H54 (cell line): ENCODE results near the gene NFATC2.
A peak's percentile ranks its signal among the peaks of the same experiment; 100 is the strongest.

Experiments used
- DNase-seq: peaks from one replicate; pipeline ENCODE4 v3.0.0; 2011; ENCODE audit warnings: low spot score, mixed read lengths; ENCODE audit not compliant: insufficient read length
- FAIRE-seq: peaks from 3 replicates; lab custom pipeline; 2011; peaks lifted over from hg19 to GRCh38; lab: Jason Lieb, UNC
- POLR2A ChIP-seq: IDR thresholded peaks from 2 replicates; pipeline ENCODE4 v1.6.1; 2011; ENCODE audit warnings: low read depth, mild to moderate bottlenecking, low read length

NFATC2 gene

DNA sequence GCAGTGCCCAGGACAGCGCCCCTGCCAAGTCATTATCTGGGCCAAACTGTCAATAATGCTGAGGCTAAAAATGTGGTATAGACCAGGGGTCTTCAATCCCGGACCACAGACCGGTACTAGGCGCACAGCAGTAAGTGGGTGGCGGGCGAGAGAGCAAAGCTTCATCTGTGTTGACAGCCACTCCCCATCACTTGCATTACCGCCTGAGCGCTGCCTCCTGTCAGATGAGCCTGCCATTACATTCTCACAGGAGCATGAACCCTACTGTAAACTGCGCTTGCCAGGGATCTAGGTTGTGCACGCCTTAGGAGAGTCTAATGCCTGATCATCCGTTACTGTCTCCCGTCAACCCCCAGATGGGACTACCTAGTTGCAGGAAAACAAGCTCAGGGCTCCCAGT, 91.0 kb downstream of the NFATC2 start:
- DNase-seq (no peak), FAIRE-seq (no peak)
- no peak for TF ChIP-seq POLR2A

DNA sequence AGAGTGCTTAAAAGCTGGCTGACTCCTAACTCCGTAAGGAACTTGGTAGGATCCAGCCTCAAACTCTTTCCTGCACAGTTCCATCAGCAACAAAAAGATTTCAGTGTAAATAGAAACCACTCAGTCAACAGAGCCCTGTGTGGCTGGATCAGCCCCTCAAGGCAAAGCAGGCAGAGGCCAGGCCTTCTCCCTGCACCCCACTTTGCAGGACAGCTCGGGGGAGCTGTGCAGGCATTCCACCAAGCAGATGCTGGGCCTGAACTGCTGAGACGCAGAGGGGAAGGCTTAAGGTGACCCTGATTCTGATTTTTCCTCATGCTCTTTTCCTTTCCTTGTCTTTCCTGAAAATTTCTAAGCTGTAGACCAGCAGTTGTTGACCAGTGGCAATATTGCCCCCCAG, 91.5 kb downstream of the NFATC2 start:
- TF ChIP-seq POLR2A, result no peak
- DNase-seq (no peak), FAIRE-seq (no peak)

DNA sequence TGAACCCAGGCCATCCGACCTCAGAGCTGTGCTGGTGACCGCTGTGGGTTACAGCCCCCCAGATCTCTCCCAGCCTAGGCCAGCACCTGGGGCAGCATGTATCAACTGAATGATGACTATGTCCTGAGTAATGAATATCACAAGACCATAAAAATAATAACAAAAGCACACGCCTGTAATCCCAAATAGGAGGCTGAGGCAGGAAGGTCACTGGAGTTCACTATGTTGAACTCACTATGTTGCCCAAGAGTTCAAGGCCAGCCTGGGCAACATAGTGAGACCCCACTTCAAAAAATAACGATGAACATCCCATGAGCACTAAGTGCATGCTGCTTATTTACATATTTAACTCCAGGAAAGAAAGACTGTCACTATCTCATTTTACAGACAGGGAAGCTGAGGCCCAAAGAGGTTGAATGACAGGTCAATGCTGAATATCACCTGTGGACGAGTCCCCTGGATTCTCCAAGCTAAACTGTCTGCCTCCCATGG, 92.3 kb downstream of the NFATC2 start:
- no peak for FAIRE-seq
- DNase-seq, result no peak
- no peak for TF ChIP-seq POLR2A

DNA sequence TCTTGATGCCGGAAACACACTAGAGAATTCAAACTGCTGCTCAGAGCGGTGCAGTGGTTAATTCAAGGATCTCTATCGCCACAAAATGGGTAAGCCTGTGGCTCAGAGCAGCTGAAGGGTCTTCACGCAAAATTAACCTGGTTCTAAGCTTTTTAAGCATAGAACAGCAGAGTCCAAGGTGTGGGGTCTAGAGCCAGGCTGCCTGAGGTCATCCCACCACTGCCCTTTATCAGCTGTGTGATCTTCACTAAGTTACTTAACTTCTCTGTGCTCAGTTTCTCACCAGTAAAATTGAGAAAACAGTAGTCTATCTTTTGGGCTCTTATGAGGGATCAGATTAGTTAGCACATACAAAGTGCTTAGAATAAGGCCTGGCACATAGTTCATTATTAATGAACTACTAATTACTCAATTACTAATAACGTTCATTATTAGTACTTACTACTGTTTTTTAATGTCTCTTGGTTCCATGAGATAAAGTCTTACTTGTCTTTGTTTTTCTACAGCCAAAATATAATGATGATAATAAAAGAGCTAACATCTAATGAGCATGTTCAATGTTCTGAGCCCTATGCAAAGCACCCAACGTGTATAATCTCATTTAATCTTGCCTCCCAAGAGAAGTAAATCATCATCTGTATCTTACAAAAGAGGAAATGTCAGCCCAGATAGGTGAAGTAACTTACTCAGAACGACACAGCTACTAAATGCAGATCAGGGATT, 92.9 kb downstream of the NFATC2 start:
- FAIRE-seq, result no peak
- no peak for TF ChIP-seq POLR2A
- no peak for DNase-seq

DNA sequence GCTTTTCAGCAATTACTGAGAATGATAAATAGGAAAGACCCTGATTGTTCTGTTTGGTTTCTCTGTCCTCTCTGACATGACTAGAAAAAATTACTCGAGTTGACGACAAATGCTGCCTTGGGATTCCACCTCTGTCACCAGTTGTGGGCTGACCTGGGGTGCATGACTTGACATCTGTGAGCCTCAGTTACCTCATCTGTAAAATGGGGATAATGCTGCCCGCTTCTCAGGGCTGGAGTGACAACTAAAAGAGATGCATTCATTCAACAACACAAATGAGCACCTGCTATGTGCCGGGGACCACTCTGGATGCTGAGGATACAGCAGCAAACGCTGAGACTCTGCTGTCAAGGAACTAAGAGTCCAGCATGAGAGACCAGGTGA, 94.8 kb downstream of the NFATC2 start:
- FAIRE-seq, result no peak
- TF ChIP-seq POLR2A, result no peak
- DNase-seq, result no peak

DNA sequence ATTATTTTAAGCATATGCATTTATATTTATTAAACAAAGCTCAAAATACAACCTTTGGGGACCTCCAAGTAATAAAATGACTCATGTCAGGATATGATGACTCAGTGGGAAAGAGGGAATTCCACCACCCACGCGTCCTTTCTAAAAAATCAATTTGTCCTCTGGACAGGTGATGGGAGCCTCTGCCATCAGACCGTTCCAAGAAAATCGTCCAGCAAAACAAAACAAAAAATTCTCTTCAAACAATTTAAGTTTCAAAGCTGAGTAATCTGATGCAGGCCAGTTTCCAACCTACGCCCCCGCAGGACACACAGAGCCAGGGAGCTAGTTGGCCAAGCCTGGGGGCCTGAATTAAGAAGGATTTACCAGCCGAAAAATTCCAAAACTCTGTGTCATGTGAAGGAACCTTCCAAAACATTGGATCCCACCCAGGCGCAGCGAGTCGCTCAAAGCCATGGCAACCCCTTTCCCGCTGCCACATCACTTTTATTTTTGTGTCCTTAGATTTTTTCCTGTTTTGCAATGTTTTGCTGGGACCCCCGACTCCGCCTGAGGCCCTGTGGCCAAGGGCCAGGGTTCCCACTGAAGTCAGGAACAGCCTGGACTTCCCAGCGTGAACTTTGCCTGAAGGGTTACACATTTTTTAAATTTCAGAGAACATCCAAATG, 95.3 kb downstream of the NFATC2 start:
- TF ChIP-seq POLR2A, result no peak
- peak; percentile 67 for DNase-seq
- no peak for FAIRE-seq

DNA sequence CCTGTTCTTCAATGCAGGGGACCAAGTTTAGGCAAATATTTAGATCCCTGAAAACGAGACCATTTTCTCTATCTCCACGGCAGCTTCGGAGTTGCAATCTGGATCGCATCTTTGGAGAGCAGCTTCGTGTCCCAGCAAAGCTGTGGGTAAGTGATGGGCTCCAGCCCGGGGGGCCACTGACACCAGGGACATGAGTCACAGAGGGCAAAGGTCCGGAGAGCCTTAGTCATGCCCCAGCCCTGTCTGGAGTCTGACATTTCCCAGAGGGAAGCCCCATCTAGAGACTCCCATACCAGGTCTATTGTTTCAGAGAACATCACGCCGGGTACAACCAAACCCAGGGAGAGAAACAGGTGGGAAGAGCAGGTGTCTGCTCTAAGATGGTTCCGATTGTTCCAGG, 95.9 kb downstream of the NFATC2 start:
- no peak for TF ChIP-seq POLR2A
- DNase-seq (peak; percentile 86), FAIRE-seq (no peak)

DNA sequence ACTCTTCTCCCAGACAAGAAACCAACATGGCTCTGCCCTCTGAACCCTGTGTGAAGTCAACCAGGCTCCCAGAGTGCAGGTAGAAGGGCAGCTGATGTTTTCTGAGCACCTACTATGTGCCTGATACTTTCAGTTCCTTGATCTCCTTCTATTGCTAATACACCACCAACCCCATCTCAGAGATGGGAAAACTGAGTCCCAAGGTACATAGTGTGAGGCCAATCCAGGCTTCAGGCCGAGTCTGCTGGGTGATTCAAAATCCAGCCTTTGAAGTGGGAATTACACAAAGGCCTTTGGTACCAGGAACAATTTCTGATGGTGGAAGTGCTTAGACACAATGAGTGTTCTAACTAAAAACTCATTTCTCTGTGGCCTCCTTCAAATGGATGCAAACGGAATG, 96.3 kb downstream of the NFATC2 start:
- TF ChIP-seq POLR2A, result no peak
- DNase-seq (no peak), FAIRE-seq (no peak)

DNA sequence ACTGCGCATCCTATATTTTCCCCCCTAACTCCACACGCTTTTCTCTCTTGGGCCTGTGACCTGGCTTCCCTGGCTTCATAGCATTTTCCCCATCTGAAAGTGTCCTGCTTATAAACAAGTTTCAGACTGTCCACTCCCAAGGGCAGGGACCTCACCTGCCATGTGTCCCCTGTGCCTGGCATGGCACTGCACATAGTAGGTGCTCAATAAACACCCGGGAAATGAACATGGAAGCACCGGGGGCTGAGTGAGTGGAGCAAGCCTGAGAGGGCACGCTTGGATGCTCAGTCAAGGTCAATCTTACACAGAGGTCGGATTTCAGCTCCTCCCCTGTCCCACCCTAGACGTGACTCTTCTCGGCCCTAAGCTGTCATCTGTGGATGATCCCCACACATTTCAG, 96.9 kb downstream of the NFATC2 start:
- FAIRE-seq (no peak), DNase-seq (no peak)
- TF ChIP-seq POLR2A, result no peak

DNA sequence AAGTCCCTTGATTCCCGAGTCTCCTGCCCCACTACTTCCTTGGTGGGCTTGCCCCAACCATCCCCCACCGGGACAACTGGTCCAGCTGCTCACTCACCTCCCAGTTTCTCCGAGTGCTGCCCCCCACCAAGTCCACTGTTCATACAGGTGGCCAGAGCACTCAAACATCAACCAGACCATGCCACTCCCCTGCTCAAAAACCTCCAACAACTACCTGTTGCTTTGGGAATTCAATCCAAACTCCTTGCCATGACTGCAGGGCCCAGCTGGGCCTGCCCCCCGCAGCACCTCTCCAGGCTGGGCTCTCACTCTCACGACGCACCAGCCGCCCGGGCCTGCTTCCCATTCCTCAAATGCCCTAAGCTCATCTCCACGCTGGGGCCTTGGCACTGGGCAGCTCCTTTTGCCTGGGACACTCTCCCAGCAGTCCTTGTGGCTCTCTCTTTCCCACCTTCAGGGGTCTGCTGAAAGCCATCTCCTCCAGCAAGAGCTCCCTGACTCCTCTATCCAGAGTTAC, 97.5 kb downstream of the NFATC2 start:
- TF ChIP-seq POLR2A, result no peak
- FAIRE-seq (no peak), DNase-seq (no peak)

DNA sequence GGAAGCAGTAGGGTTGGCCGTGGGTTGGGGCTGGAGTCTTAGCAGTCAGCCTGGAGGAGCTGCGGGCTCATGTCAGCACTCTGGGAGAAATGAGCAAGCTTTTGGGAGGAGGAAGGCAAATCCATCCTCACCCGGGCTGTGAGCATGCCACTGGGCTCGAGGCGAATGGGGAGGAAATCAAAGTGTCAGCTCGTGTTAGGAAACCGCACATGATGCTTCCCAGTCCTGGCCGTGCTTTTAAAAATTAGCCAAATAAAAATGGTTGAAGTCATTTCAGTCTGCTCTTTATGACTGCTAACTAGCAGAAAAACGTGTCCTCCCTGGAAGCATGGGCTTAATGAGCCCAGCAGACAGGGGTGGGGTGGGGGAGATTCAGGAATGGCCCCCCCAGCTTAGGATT, 98.1 kb downstream of the NFATC2 start:
- no peak for TF ChIP-seq POLR2A
- FAIRE-seq, result no peak
- no peak for DNase-seq

DNA sequence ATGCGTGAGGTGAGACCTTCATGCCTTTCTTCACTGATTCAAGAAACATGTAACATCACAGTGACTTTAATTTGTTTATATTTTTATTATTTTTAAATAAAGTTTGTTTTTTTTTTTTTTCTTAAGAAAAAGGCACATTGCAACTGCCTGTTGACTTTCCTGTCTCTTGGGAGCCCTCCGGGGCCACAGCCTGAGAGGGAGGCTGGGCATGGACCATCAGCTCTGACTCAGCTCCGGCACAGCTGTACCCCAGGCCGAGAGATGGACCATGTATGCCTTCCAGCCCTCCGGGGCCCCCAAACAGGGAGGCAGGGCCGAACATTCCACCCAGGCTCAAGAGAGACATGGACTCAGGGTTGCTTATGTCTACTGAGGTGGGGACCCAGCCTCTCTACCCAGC, 99.9 kb downstream of the NFATC2 start:
- DNase-seq, result no peak
- FAIRE-seq, result no peak
- TF ChIP-seq POLR2A, result no peak

DNA sequence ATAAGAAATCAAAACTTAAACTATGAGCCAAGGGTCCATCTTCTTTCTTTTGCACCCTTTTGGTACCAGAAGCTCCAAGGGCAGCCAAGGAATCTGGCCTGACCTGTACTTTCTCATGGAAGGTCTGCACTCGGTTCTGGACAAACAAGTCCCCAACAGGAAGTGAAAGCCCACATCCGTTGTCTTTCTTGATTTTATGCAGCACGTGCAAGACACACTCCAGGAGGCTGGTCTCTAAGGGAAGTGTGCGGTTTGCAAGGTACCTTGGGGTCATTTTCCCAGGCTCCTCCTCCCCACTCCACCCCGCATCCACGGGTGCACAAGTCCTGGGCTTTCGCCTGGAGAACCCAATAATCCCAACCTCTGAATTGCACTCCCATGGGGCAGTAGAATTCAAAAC, 101.9 kb downstream of the NFATC2 start:
- no peak for DNase-seq
- no peak for FAIRE-seq

DNA sequence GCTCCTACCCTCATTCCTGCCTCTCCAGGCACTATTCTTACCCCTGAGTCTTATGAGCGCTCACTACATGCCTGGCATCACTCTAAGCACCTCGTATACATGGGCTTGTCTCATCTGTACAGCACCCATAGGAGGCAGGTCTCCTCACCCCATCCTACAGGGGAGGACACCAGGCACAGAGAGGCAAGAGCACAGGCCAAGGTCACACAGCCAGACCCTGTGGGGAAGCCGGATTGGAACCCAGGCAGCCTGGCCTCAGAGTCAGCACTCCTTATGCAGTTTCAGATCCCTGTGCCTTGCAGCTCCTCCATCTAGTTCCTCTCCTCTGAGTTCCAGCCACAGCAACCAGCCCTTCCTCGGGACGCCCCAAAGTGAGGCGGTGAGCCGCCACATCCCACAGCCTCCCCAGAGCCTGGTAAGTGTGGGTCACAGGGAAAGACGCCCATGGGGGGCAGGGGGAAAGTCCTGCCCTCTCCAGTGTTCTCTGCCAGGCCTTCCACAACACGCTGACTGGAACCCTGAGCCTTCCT, 103.3 kb downstream of the NFATC2 start:
- DNase-seq (no peak), FAIRE-seq (no peak)
- TF ChIP-seq POLR2A, result no peak

More for the DNA sequence above, 101.9 kb downstream of the NFATC2 start:
- no peak for TF ChIP-seq POLR2A
